ENCODE measurements around the gene OGFR. TPM values are rescaled to one million over a fixed set of nuclear protein-coding genes. Genes with fewer than 3 reads are reported as not detected.

The OGFR gene
- polyA plus RNA-seq, 1 donor (not counting 4 experiments of a cell fraction or from before 2014, with no cell fraction given), result 39.8 TPM

DNA sequence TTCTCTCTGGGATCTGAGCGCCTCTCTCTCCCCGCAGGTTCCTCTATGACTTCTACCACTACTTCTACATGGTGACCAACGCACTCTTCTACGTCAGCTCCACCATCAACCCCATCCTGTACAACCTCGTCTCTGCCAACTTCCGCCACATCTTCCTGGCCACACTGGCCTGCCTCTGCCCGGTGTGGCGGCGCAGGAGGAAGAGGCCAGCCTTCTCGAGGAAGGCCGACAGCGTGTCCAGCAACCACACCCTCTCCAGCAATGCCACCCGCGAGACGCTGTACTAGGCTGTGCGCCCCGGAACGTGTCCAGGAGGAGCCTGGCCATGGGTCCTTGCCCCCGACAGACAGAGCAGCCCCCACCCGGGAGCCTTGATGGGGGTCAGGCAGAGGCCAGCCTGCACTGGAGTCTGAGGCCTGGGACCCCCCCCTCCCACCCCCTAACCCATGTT lies 44.6 kb upstream of the OGFR start:
- H3K4me2 ChIP-seq (ENCODE audit: control insufficient read depth, extremely low read depth, insufficient read depth, low read depth, low read length), result no peak overlapping the region
- no peaks in the 10 kb centered on the region for H3K9me3 ChIP-seq (ENCODE audit: control insufficient read depth, low read depth, low read length)
- dilution Hi-C loops (cut with MboI; ENCODE audit: extremely low pct_ligation_motif_present, low sequenced_read_pairs), result no loop called here
- no peaks in the 10 kb centered on the region for H3K36me3 ChIP-seq (ENCODE audit: control insufficient read depth in 2 of 2, extremely low read depth in 1 of 2, insufficient read depth in 2 of 2, low read length in 2 of 2)
- no peak overlapping the region for H3K27ac ChIP-seq (ENCODE audit: control insufficient read depth, insufficient read depth, low read length)
- no peak for DNase-seq (ENCODE audit: low read depth, low spot score)
- H3K79me2 ChIP-seq (ENCODE audit: control insufficient read depth, insufficient read depth, low read length), result no peaks in the 10 kb centered on the region
- H3K27me3 ChIP-seq (ENCODE audit: control insufficient read depth, extremely low read depth, insufficient read depth, low read length), result peaks cover 18% of the 10 kb centered on the region
- peaks cover 2% of the 10 kb centered on the region for H3K9me1 ChIP-seq (ENCODE audit: control insufficient read depth, extremely low read depth, insufficient read depth, low read length)
- H4K20me1 ChIP-seq (ENCODE audit: control insufficient read depth, extremely low read depth, insufficient read depth, low read length), result peaks cover 2% of the 10 kb centered on the region
- H3K4me1 ChIP-seq (ENCODE audit: control insufficient read depth, extremely low read depth, insufficient read depth, low read length), result peaks cover 3% of the 10 kb centered on the region
- H2AFZ ChIP-seq (ENCODE audit: control insufficient read depth, low read length), result no peak overlapping the region
- no peak overlapping the region for H3K4me3 ChIP-seq (ENCODE audit: control insufficient read depth in 2 of 3, extremely low read depth in 1 of 3, insufficient read depth in 2 of 3, low read depth in 1 of 3, low read length in 3 of 3)
- no peak for FAIRE-seq
- H3K9ac ChIP-seq (ENCODE audit: control insufficient read depth, extremely low read depth, insufficient read depth, low read length), result no peak overlapping the region
- TF ChIP-seq, protein P1, sequence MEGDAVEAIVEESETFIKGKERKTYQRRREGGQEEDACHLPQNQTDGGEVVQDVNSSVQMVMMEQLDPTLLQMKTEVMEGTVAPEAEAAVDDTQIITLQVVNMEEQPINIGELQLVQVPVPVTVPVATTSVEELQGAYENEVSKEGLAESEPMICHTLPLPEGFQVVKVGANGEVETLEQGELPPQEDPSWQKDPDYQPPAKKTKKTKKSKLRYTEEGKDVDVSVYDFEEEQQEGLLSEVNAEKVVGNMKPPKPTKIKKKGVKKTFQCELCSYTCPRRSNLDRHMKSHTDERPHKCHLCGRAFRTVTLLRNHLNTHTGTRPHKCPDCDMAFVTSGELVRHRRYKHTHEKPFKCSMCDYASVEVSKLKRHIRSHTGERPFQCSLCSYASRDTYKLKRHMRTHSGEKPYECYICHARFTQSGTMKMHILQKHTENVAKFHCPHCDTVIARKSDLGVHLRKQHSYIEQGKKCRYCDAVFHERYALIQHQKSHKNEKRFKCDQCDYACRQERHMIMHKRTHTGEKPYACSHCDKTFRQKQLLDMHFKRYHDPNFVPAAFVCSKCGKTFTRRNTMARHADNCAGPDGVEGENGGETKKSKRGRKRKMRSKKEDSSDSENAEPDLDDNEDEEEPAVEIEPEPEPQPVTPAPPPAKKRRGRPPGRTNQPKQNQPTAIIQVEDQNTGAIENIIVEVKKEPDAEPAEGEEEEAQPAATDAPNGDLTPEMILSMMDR (optimal IDR thresholded peaks at IDR 0.05 in 1 of 3, IDR thresholded peaks at IDR 0.05 in 1 of 3, conservative IDR thresholded peaks at IDR 0.05 in 1 of 3; ENCODE audit: extremely low read depth in 1 of 3, insufficient read depth in 2 of 3, low read length in 3 of 3), result no peak
- TF ChIP-seq EZH2 (IDR thresholded peaks at IDR 0.05; ENCODE audit: low read length), result no peak

DNA sequence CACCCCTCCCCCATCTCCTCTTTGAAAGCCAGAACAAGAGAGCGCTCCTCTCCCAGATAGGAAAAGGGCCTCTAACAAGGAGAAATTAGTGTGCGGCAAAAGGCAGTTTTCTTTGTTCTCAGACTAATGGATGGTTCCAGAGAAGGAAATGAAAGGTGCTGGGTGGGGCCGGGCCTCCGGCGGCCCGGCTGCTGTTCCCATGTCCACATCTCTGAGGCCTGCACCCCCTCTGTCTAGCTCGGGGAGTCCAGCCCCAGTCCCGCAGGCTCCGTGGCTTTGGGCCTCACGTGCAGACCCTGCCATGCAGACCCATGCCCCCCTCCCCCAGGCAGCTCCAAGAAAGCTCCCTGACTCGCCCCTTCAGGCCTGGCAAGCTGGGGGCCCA lies 44.2 kb upstream of the OGFR start:
- Histone ChIP-seq H3K4me2 (ENCODE audit: control insufficient read depth, extremely low read depth, insufficient read depth, low read depth, low read length) (no peak overlapping the region), H4K20me1 (ENCODE audit: control insufficient read depth, extremely low read depth, insufficient read depth, low read length) (peaks cover 2% of the 10 kb centered on the region), H3K79me2 (ENCODE audit: control insufficient read depth, insufficient read depth, low read length) (no peaks in the 10 kb centered on the region), H3K27me3 (ENCODE audit: control insufficient read depth, extremely low read depth, insufficient read depth, low read length) (peaks cover 22% of the 10 kb centered on the region), H3K27ac (ENCODE audit: control insufficient read depth, insufficient read depth, low read length) (no peak overlapping the region), H3K9me3 (ENCODE audit: control insufficient read depth, low read depth, low read length) (no peaks in the 10 kb centered on the region), H2AFZ (ENCODE audit: control insufficient read depth, low read length) (no peak overlapping the region), H3K4me3 (ENCODE audit: control insufficient read depth in 2 of 3, extremely low read depth in 1 of 3, insufficient read depth in 2 of 3, low read depth in 1 of 3, low read length in 3 of 3) (no peak overlapping the region), H3K9me1 (ENCODE audit: control insufficient read depth, extremely low read depth, insufficient read depth, low read length) (peaks cover 2% of the 10 kb centered on the region), H3K36me3 (ENCODE audit: control insufficient read depth in 2 of 2, extremely low read depth in 1 of 2, insufficient read depth in 2 of 2, low read length in 2 of 2) (no peaks in the 10 kb centered on the region), H3K4me1 (ENCODE audit: control insufficient read depth, extremely low read depth, insufficient read depth, low read length) (peaks cover 3% of the 10 kb centered on the region), H3K9ac (ENCODE audit: control insufficient read depth, extremely low read depth, insufficient read depth, low read length) (no peak overlapping the region)
- TF ChIP-seq, protein P1 (optimal IDR thresholded peaks at IDR 0.05 in 1 of 3, IDR thresholded peaks at IDR 0.05 in 1 of 3, conservative IDR thresholded peaks at IDR 0.05 in 1 of 3; ENCODE audit: extremely low read depth in 1 of 3, insufficient read depth in 2 of 3, low read length in 3 of 3), result no peak
- TF ChIP-seq EZH2 (IDR thresholded peaks at IDR 0.05; ENCODE audit: low read length), result no peak
- DNase-seq (ENCODE audit: low read depth, low spot score) (no peak), FAIRE-seq (no peak)
- dilution Hi-C loops (cut with MboI; ENCODE audit: extremely low pct_ligation_motif_present, low sequenced_read_pairs), result no loop called here

All from keratinocyte (primary cell).